DND-41 (cell line): ENCODE results near the gene KY.

Experiments
- ATAC-seq: fragments of 200-7000 bp; cut with Tn5 transposase; 3 replicates; pipeline ENCODE4 v1.9.1; 2021; ENCODE audit warnings: low read depth; ENCODE audit not compliant: insufficient read depth
- DNase-seq: peaks from one replicate; pipeline ENCODE4 v3.0.0-alpha.2; 2020
- H2AFZ ChIP-seq: 2 replicates; pipeline ENCODE4 v1.6.0; 2012; ENCODE audit warnings: low read depth, low read length
- H3K27ac ChIP-seq: 2 replicates; pipeline ENCODE4 v1.5.1; 2012; ENCODE audit warnings: low read length, inconsistent platforms
- H3K27me3 ChIP-seq: fragments of 200-600 bp; sonication (generic); 2 replicates; pipeline ENCODE4 v1.6.0; 2012; ENCODE audit warnings: low read length, mild to moderate bottlenecking, inconsistent platforms; ENCODE audit not compliant: insufficient read depth, poor library complexity
- H3K36me3 ChIP-seq: 2 replicates; pipeline ENCODE4 v1.5.1; 2012; ENCODE audit warnings: low read length, inconsistent platforms; ENCODE audit not compliant: insufficient read depth
- H3K4me1 ChIP-seq: 2 replicates; pipeline ENCODE4 v1.5.1; 2012; ENCODE audit warnings: mild to moderate bottlenecking, low read length; ENCODE audit not compliant: insufficient read depth
- H3K4me2 ChIP-seq: 2 replicates; pipeline ENCODE4 v1.6.0; 2012; ENCODE audit warnings: mild to moderate bottlenecking, moderate library complexity, low read length, inconsistent platforms; ENCODE audit not compliant: insufficient read depth
- H3K4me3 ChIP-seq, 2 experiments: fragments of 200-600 bp in 1 of 2; shearing (Covaris generic) in 1 of 2; 2 replicates each; pipeline ENCODE4 v1.5.1; 2012 to 2016; ENCODE audit warnings: inconsistent platforms in 2 of 2, low read length in 2 of 2, mild to moderate bottlenecking in 2 of 2, low read depth in 1 of 2, moderate library complexity in 1 of 2
- H3K79me2 ChIP-seq: 2 replicates; pipeline ENCODE4 v1.6.0; 2012; ENCODE audit warnings: low read length, inconsistent platforms; ENCODE audit not compliant: insufficient read depth
- H3K9ac ChIP-seq: 2 replicates; pipeline ENCODE4 v1.6.0; 2012; ENCODE audit warnings: low read depth, mild to moderate bottlenecking, inconsistent platforms, low read length, moderate library complexity
- H3K9me3 ChIP-seq: 2 replicates; pipeline ENCODE4 v1.5.1; 2012; ENCODE audit warnings: low read length, moderate library complexity, mild to moderate bottlenecking, inconsistent platforms; ENCODE audit not compliant: insufficient read depth, severe bottlenecking
- H4K20me1 ChIP-seq: 2 replicates; pipeline ENCODE4 v1.6.0; 2012; ENCODE audit warnings: low read length; ENCODE audit not compliant: insufficient read depth
- CTCF ChIP-seq: IDR thresholded peaks from 2 replicates; pipeline ENCODE4 v1.5.1; 2012; ENCODE audit warnings: borderline replicate concordance, low read length, moderate library complexity, mild to moderate bottlenecking; ENCODE audit not compliant: poor library complexity, severe bottlenecking; ENCODE audit errors: extremely low read depth
- EZH2 ChIP-seq: IDR thresholded peaks from 3 replicates; pipeline ENCODE4 v1.6.1; 2012; ENCODE audit warnings: borderline replicate concordance, low read depth, mild to moderate bottlenecking, moderate library complexity, low read length, inconsistent platforms; ENCODE audit not compliant: severe bottlenecking

The KY gene

GRCh38 chr3:134623615-134624245 lies 27.1 kb downstream of the KY start:
- Histone ChIP-seq H2AFZ (no peak overlapping the region), H3K9me3 (peaks cover under 1% of the 10 kb centered on the region), H3K27ac (no peak overlapping the region), H3K36me3 (no peaks in the 10 kb centered on the region), H3K79me2 (no peaks in the 10 kb centered on the region), H3K9ac (no peak overlapping the region), H3K27me3 (no peaks in the 10 kb centered on the region), H3K4me3 (no peak overlapping the region), H3K4me1 (no peaks in the 10 kb centered on the region), H3K4me2 (no peak overlapping the region), H4K20me1 (no peaks in the 10 kb centered on the region)
- no peak for ATAC-seq
- no peak for TF ChIP-seq CTCF
- no peak for TF ChIP-seq EZH2
- DNase-seq, result no peak

- no peaks in the 10 kb centered on the region for H3K4me1 ChIP-seq
- H3K27me3 ChIP-seq, result no peaks in the 10 kb centered on the region
- H4K20me1 ChIP-seq, result no peaks in the 10 kb centered on the region
- no peak overlapping the region for H3K27ac ChIP-seq
- no peaks in the 10 kb centered on the region for H3K9me3 ChIP-seq
- H3K79me2 ChIP-seq, result no peaks in the 10 kb centered on the region
- H2AFZ ChIP-seq, result no peak overlapping the region
- H3K36me3 ChIP-seq, result no peaks in the 10 kb centered on the region
- no peak overlapping the region for H3K4me2 ChIP-seq
- DNase-seq (no peak), ATAC-seq (no peak)
- H3K4me3 ChIP-seq, result no peak overlapping the region
- no peak overlapping the region for H3K9ac ChIP-seq
- TF ChIP-seq EZH2 (no peak), CTCF (no peak)
Measured at GRCh38 chr3:134622806-134623365, 27.9 kb downstream of the KY start.

- ATAC-seq (no peak), DNase-seq (no peak)
- H3K4me3 ChIP-seq, result no peak overlapping the region
- H4K20me1 ChIP-seq, result no peaks in the 10 kb centered on the region
- H3K27ac ChIP-seq, result no peak overlapping the region
- H3K27me3 ChIP-seq, result no peaks in the 10 kb centered on the region
- no peaks in the 10 kb centered on the region for H3K4me1 ChIP-seq
- no peaks in the 10 kb centered on the region for H3K36me3 ChIP-seq
- H2AFZ ChIP-seq, result no peak overlapping the region
- H3K9me3 ChIP-seq, result no peaks in the 10 kb centered on the region
- H3K4me2 ChIP-seq, result no peak overlapping the region
- no peaks in the 10 kb centered on the region for H3K79me2 ChIP-seq
- H3K9ac ChIP-seq, result no peak overlapping the region
- TF ChIP-seq EZH2 (no peak), CTCF (no peak)
Measured at GRCh38 chr3:134621854-134622253, 29.0 kb downstream of the KY start.
